GM12864 (cell line): Measurements from ENCODE around the gene AKT3.

Experiments used
- DNase-seq: peaks from one replicate; pipeline ENCODE4 v3.0.0-alpha.2; 2011; ENCODE audit warnings: low read depth
- H3K4me3 ChIP-seq: 2 replicates; pipeline ENCODE4 v1.5.1; 2011; ENCODE audit warnings: mild to moderate bottlenecking, low read depth, low read length, control low read depth
- CTCF ChIP-seq: IDR thresholded peaks from 2 replicates; pipeline ENCODE4 v1.5.1; 2011; ENCODE audit warnings: low read depth, mild to moderate bottlenecking, moderate library complexity, low read length, control low read depth, inconsistent platforms; ENCODE audit errors: missing control alignments

The AKT3 gene

GRCh38 chr1:243497939-243498681 is 351.9 kb downstream of the AKT3 start:
- DNase-seq: no peak
- no peak overlapping the region for H3K4me3 ChIP-seq
- TF ChIP-seq CTCF: no peak

- DNase-seq: no peak
- TF ChIP-seq CTCF: no peak
- H3K4me3 ChIP-seq: no peak overlapping the region
Measured at GRCh38 chr1:243496806-243497205, 353.2 kb downstream of the AKT3 start.

GRCh38 chr1:243496187-243496646 is 353.8 kb downstream of the AKT3 start:
- no peak for DNase-seq
- TF ChIP-seq CTCF: no peak
- H3K4me3 ChIP-seq: no peak overlapping the region

- H3K4me3 ChIP-seq: no peak overlapping the region
- no peak for DNase-seq
- TF ChIP-seq CTCF: no peak
Measured at GRCh38 chr1:243495442-243496186, 354.4 kb downstream of the AKT3 start.

GRCh38 chr1:243494741-243495431 is 355.2 kb downstream of the AKT3 start:
- H3K4me3 ChIP-seq: no peak overlapping the region
- DNase-seq: no peak
- no peak for TF ChIP-seq CTCF

- DNase-seq: no peak
- no peak overlapping the region for H3K4me3 ChIP-seq
- no peak for TF ChIP-seq CTCF
Measured at GRCh38 chr1:243493156-243494129, 356.6 kb downstream of the AKT3 start.
